Femur (tissue), 1 donor: ENCODE measurements around the gene MGAT5.

ENCODE experiments used
- DNase-seq: peaks from one replicate; pipeline ENCODE4 v3.0.0-alpha.2; 2017

MGAT5 gene

DNA sequence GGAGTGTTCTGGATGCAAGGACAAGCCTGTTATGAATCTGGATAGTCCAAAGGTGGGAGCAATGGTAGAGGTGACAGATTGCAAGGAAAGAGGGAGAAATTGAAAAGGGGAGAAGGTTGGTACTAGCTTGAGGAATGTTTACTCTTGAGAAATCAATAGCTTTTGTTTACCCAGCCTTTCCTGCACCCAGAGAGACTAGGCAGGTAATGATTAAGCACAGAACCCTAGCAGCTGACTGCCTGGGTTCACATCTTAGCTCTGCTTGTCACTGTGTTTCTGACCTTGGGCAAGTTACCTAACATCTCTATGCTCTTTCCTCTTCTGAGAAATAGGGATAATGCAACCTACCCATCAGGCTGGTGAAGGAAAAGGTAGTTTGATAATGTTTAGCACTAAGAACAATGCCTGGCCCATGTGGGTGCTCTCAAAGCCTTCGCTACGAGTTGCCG lies 178.6 kb downstream of the MGAT5 start:
- DNase-seq, result no peak

DNA sequence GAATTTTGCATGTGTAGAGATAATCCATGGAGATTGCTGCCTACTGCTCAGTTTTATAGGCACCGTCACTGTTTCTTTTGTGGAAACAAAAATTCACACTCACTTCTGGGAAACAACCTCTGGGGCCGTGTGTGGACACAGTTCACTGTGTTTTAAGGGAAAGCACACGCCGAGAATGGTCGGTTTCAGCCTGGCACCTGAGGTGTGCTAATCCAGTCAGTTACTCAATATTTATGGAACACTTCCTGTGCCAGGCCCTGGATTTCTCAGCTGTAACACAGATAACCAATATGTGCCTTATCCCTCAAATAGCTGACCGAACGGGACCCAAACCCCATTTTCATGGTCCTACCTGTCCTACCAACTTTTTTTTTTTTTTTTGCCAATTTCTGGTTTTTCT lies 179.6 kb downstream of the MGAT5 start:
- no peak for DNase-seq

DNA sequence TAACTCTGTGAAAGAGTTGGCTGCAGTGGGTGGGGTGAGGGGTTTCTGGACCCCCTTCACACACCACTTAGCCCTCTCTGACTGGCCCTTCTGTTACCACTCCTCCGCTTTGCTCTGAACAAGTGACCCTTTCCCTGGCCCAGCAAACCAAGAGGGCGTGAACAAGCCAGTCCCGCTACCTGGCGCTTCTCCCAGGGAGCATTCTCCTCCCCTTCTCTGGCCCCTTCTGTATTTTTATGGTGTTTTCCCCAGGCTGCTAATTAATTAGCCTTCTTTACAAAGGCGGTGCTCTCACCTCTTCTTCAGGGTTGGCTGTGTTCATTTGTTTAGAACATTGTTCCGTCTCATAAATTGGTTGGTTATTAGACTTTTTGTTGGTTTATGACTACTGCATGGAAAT lies 180.1 kb downstream of the MGAT5 start:
- no peak for DNase-seq

DNA sequence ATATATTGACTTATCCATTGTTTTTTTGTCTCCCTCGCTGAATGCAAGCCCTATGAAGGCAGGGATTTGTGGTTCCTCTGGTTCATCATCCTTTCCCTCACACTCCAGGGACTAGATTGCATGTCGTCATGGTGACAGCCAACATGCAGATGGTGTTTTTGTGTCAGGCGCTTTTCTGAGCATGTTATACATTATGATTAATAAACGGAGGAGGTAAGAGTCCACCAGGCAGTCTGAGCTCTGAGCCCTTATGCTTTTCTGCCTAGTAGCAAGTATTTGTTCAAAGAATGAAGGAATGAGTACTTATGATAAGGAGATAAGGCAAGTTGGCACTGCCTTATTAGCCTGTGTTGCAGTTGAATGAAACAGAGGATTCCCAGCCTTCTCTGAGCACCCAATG lies 181.6 kb downstream of the MGAT5 start:
- no peak for DNase-seq

DNA sequence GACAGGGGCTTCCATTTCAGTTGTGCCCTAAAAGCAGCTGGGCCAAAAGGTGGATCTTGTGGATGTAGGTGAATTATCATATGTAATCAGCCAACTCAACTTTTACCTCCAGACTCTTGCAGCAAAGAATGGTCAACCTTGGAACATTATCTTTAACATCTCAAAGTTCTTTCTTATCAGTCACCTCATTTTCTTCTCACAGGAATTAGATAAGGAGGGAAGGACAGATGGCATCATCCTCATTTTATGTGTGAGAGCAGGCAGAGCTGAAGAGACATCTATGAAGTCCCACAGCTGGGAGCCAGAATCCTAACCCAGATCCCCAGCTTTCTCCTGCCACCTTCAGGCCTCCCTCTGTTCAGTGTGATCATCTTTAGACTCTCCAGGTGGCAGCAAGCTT lies 182.1 kb downstream of the MGAT5 start:
- no peak for DNase-seq

DNA sequence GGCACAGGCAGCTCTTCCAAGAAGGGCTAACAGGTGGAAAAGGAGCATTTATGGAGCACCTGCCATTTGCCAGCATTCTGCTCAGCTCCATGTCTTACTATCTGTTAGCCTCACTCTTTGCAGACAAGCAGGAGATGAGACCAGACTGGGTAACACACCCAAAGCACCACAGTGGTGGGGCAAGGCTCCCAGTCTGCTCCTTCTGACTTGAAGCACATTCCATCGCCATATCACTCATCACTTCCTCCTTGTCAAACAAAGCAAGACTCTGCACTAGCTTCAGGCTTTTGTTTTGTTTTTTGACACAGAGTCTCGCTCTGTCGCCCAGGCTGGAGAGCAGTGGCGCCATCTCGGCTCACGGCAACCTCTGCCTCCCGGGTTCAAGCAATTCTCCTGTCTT lies 182.8 kb downstream of the MGAT5 start:
- DNase-seq, result no peak

DNA sequence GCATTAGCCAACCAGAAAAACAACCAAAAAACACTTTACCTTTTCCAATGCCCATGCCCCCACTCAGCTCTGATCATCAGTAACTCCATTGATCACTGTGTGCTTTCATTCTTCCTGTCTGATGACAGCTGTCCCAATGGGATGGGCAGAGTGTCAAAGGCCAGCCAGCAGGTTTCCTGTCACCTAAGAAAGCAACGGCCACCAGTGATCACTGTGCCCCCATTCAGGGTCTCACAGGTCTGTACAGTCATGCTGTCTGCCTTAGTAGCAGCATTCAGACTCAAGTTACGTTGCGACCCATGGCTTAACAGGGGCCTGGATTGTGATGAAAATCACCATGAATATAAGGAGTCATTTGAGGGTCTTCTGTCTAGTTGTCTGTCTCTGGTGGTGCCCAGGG lies 184.5 kb downstream of the MGAT5 start:
- no peak for DNase-seq

DNA sequence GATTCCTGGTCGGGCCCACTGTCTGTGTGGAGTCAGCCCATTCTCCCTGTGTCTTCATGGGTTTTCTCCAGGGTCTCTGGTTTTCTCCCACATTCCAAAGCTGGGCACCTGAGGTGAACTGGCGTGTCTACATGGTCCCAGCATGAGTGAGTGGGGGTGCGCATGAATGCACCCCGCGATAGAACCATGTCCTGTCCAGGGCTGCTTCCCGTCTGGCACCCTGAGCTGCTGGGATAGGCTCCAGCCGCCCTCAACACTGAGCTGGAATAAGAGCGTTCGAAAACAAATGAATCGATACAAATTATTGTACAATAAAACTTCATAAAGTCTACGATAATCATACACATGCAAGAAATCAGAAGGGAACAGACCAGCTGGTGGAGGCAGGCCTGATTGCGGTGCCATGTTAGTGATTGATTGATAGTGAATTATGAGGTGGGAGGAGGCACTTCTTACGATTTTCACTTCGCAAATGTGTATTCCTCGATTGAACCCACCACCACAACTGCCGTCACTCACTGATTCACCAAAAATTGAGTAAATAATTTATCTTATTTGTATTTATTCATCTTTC lies 186.6 kb downstream of the MGAT5 start:
- no peak for DNase-seq

DNA sequence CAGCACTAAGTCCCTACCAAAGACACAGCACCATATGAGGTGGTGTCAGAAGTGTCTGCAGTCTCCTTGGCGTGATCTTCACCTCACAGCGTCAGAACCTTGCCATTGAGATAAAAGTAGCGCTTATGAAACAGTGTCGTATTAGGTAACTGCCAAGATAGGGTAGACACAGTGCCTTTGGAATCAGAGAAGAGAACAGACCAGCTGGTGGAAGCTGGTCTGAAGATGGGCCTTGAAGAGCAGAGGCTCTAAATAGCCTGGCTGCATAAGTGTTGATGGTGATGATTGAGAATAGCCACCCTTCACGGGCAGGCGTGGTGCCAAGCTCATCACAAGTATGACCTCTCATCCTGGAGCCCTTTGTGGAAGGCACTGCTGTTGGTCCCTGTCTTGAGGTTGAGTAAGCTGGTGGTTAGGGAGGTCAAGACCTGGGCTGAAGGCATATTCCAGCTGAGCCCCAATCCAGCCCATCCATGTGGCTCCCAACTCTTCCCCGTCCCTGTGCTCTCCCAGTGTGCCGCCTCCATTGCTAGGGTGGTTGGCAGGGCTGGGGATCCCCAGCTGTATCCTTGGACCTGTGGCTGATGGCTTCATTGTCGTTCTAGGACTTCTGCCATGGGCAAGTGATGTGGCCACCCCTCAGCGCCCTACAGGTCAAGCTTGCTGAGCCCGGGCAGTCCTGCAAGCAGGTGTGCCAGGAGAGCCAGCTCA lies 187.4 kb downstream of the MGAT5 start:
- no peak for DNase-seq

DNA sequence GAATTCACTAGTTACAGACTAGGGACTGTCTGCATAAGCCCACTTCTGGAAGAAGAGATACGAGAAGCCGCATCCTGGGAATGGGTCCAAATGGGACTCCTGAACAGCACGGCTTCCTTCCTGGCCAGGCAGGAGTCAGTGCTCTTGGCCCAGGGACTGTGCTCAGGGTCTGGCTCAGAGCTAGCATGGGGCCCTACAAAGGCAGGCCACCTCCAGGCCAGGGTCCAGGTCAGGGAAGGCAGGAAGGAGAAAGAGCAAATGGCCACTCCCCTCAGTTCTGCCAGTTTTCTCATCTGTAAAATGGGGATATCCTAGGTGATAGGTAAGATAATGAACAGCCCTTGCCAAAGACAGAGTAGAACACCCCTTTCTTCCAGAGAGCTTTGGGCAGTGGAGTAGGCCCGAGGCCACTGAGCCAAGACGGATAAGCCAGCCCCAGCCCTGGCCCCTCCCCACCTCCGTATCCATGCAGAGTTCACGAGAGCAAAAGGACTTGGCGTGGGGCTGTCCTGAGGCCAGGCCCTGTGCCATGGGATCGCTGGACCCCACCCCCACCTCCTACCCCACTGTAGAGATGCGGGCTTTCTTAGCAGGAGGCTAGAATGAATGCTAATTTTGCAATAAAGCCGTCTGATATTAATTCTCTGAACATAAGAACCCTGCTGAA lies 190.1 kb downstream of the MGAT5 start:
- no peak for DNase-seq

DNA sequence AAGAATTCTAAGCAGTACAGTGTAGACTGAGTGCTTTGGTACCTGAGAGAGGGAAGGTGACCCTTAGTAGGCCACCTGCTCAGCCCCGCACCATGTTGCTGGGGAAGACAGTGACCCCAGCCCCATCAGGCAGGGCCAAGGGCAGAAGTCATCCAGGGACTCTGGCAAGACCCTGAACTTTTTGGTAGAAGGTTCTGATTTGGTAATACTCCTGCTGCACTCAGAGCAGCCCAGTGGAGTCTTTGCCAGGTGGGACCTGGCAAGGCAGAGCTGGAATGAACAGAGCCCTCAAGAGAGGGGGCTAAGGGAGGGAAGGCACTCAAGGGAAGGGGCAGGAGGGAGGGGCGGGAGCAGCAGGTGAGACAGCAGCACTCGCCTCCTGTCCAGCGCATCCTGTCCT lies 191.2 kb downstream of the MGAT5 start:
- no peak for DNase-seq

DNA sequence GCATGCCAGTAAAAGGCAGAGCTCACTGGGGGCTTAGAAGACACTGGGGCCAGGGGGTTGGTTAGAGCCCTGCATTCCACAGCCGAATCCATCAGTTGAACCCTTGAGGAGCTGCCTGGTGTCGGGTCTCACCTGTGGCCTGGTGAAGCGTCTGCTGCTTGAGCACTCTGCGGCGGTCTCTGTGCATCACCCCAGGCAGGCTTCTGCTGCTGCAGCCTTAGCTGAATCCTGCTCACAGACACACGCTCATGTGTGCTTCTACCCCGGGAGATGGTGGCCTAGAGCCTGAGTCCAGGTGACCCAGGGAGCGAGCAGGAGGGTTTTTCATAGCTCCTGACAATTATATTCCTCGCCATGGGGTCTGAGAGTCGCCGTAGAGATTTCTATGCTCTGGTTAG lies 192.1 kb downstream of the MGAT5 start:
- DNase-seq, result no peak

DNA sequence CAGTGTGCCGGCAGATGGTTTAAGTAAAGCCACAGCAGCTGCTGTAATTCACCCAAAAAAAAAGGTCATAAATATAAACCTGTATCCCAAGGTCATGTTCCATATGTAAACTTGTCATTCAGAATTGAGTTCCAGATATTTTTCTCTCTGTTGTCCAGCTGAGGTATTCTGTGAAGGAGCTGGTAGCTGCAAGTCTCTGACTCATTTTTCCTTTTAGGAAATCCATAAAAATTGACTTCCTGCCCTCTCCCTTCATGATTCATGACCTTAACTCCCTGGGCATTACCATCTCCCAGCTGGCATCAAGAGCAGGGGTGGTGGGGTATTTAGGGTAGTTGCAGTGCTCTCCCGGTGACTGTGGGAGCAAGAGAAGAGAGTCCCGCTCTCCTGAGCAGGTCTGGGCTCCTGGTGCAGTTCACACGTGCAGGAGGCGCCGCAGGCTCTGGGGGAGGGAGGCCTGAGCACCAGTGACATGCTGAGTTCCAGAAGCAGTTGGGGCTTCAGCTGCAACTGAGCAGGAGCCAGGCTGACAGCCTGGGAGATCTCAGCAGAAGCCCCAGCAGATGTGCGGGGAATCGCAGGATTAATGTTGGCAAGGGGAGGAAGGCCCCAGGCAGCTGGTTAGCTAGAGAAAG lies 192.6 kb downstream of the MGAT5 start:
- peak; percentile 79 for DNase-seq

DNA sequence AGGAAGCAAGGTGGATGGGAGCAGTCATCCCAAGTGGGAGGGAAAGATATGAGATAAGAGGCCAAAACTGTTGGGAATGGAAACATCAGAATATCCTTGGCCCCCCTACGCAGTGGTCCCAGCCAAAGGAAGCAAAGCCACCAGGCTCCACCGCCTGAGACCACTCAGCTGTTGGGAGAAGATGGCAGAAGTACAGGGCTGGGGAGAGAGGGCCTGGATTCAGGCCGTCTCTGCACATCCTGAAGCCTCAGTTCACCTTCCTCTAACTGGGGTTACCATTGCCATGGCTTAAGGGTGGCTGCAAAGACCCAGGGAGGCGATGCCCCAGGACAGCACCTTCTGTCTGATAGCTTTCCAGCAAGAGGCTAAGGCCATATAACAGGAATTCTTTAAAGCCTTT lies 193.8 kb downstream of the MGAT5 start:
- no peak for DNase-seq

DNA sequence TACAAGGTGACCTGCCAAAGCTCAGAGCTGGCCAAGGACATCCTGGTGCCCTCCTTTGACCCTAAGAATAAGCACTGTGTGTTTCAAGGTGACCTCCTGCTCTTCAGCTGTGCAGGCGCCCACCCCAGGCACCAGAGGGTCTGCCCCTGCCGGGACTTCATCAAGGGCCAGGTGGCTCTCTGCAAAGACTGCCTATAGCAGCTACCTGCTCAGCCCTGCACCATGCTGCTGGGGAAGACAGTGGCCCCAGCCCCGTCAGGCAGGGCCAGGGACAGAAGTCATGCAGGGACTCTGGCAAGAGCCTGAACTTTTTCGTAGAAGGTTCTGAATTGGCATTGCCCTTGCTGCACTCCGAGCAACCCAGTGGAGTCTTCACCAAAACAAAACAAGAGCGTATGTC lies 194.8 kb downstream of the MGAT5 start:
- no peak for DNase-seq

DNA sequence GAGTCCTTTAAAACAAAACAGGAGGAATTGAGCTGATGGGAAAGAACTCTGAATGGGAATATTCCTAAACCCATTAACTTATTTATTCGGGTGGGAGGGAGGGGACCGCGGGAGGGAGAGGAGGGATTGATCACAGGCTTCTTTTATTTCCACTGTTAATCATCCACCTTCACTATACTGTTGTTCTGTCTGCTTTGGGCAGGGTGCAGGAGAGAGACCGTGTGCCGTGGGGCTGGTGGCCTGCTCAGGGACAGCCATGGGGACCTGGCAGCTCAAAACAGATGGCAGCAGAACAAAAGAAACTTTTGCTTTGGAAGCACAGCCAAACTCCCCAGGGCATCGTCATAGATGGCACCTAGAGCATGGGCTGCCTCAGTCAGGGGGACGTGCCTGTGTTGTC lies 195.3 kb downstream of the MGAT5 start:
- no peak for DNase-seq

DNA sequence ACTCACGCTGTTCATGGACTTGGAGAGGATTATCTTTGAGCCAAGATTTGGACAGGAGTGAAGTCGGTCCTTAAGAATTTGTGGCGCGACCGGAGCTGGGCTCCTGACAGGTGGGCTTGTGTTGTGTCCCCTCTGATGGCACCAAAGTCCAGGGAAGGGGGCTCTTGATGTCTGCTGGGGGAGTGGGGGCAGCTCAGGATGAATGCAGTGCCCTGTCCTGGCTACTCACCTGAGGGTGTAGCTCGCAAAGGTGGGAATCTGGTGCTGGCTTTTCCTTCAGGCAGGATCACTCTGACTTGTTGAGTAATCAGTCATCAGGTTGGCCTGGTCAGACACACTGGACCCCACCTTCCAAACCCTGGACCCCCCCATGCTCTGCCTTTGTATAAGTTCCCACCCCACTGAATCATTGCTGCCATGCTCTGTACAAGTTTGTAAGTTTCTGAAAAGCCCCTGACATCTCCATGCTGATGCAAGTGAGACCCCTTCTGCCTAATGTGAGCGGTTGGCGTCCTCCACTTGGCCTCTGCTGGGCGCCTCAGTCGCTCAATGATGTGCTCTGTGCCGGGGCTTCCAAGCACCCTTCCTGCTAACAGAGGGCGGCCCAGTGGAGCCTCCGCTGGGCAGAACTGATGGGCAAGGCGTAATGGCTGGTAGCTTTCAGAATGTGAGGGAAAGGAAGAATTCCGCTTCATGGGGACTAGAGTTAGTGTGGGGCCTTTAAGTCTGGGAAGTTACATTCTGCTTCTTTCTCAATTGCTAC lies 196.1 kb downstream of the MGAT5 start:
- DNase-seq, result no peak

DNA sequence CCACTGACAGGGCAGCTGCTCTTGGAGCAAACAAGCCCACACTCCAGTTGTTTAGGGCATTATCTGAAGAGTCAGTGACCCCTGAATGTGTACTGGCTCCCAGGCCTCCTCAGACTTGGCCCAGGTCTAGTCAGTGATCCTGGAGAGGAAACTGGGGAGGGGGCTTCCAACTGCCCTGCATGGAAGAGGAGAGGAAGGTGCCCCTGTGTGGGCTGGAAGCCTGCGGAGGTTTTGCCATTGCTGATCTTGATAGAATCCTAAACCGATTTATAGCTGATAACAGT lies 197.4 kb downstream of the MGAT5 start:
- DNase-seq, result no peak

DNA sequence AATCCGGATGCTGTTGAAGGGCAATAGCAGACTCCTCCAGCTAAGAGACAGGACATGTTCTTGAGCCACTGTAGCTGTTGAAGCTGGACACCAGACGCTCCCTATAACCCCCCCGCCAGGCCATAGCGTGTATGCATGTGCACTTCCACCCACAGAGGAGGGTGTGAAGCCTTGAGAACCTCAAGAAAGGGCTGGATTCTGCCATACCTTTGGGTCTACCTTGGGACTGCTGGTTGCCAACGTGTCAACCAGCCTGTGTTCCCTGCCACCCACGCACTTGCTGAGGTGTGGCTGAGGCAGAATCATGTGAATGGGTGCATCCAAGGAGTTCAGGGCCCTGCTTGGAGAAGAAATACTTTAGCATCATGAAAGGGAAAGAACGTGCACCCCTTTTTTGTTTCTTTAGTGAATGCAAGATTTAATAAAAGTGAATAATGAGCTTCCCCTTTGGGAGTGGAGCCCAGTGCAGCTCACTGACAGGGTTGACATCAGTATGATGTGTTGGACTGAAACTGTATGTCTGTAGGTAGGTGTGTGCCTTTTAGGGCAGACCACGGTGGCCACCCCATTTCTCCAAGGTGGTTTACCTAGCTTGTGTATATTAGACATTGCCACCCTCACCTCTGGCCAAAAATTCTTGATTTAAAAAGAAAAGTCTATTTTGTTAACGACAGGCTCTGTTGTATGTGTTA lies 198.3 kb downstream of the MGAT5 start:
- no peak for DNase-seq

DNA sequence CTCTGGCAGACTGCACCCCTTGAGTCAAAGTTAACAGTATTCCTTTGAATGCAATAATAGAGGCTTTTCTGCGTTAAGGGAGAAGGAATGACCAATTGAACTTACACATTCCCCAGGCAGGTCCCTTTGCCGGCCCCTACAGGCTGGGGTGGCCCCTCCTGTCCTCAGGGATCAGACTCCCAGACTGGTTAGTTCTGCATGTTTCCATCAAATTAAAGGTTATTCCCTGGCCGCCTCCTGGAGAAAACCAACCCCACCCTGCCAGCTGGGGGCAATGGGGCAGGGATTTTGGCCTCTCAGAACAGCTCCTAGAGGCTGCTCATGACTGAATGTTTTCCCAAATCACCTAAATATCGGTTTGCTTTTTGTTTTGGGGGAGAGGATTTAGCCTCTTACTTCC lies 199.6 kb downstream of the MGAT5 start:
- peak; percentile 18 for DNase-seq

DNA sequence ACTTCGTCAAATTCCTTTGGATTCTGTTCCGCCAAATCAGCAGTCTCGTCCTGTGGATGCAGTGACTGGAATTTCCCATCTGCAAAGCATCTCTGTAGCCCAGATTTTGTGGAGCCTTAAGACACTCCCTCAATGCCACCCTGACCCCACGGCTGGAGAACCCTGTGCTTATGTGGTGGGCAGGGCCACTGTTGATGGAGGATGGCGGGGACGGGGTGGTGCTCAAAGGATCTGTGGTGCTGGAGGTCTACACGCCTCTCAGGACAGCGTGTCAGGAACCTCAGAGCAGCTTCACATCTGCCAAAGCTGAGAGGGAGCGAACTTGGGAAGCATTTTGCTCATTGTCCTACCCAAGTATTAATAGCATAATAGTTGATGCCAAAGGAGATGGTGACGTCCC lies 200.1 kb downstream of the MGAT5 start:
- no peak for DNase-seq

DNA sequence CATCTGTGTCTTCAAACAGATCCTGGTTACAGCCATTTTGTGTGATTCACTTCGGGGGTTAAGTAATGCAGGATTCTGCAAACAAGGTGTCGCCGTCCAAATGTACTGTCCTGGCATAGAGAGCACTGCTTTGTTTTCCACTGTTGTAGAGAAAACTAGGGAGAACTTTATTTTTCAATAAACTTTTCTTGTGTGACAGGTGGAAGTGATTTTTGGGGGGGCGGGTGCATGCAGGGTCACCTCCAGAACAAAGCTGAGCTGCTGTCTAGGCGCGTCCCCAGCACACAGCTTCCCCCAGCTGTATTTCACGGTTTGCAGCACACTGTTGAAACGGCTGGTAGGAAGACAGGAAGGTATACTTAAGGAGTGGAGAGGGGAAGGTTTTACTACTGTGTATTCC lies 200.6 kb downstream of the MGAT5 start:
- peak; percentile 7 for DNase-seq

DNA sequence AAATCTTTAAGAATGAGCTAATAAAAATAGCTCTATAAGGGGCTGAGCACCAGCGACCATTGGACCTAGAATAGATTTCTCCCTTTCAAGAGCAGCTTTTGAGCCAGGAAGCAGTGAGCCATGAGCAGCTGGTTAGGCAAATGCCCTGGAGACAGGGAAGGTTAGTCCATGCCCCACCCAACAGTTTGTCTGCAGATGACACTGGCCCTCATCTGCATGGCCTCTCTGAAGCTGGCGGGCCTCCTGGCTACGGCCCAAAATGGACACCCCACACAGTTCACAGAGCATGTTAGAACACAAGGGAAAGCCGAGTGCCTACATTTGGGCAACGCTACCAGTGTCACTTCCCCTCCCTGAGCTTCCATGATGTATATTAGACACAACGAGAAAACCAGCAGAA lies 201.1 kb downstream of the MGAT5 start:
- DNase-seq, result no peak
